ENCODE results near the gene ZNF226.

DNA sequence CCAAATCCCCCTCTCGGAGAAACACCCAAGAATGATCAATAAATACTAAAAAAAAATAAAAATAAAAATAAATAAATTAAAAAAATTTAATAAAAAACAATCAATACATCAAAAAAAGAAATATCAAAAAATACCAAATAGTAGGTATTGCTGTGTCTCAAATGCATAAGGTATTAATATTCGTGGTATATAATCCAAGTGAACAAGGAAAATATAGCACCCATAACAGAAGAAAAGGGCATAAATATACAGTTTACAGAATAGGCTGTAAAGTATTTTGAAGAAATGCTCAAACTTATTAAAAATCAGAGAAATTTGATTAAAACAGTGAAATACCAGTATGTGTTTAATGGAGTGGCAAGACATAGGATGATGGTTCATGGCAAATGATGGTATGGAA, 39.9 kb downstream of the ZNF226 start:
- TF ChIP-seq, protein P1, sequence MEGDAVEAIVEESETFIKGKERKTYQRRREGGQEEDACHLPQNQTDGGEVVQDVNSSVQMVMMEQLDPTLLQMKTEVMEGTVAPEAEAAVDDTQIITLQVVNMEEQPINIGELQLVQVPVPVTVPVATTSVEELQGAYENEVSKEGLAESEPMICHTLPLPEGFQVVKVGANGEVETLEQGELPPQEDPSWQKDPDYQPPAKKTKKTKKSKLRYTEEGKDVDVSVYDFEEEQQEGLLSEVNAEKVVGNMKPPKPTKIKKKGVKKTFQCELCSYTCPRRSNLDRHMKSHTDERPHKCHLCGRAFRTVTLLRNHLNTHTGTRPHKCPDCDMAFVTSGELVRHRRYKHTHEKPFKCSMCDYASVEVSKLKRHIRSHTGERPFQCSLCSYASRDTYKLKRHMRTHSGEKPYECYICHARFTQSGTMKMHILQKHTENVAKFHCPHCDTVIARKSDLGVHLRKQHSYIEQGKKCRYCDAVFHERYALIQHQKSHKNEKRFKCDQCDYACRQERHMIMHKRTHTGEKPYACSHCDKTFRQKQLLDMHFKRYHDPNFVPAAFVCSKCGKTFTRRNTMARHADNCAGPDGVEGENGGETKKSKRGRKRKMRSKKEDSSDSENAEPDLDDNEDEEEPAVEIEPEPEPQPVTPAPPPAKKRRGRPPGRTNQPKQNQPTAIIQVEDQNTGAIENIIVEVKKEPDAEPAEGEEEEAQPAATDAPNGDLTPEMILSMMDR (IDR thresholded peaks at IDR 0.05; ENCODE audit: poor library complexity): no peak
- no peak for TF ChIP-seq EZH2 (IDR thresholded peaks at IDR 0.05; ENCODE audit: borderline replicate concordance)
